ENCODE measurements around the gene BRAF.

DNA sequence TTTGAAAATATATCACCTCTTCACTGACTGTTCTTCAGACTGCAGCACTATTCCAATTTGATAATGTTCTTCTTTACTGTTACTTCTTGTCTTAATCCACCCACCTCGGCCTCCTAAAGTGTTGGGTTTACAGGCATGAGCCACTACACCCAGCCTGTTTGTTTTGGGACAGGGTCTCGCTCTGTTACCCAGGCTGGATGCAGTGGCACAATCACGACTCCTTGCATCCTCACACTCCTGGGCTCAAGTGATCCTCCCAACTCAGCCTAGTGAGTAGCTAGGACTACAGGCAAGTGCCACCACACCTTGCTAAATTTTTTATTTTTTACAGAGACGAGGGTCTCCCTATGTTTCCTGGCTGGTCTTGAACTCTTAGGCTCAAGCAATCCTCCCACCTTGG lies 150.4 kb downstream of the BRAF start:
- TF ChIP-seq CEBPB (IDR thresholded peaks at IDR 0.05) (no peak), RAD21 (IDR thresholded peaks at IDR 0.05; ENCODE audit: low read depth) (no peak), FOXM1 (IDR thresholded peaks at IDR 0.05; ENCODE audit: borderline replicate concordance, low read depth) (no peak), YY1 (IDR thresholded peaks at IDR 0.05; ENCODE audit: low read depth) (no peak), TAF1 (IDR thresholded peaks at IDR 0.05; ENCODE audit: low read depth) (no peak), ZBTB7A (IDR thresholded peaks at IDR 0.05; ENCODE audit: low read depth) (no peak), EP300 (IDR thresholded peaks at IDR 0.05; ENCODE audit: borderline replicate concordance) (no peak), CREB1 (IDR thresholded peaks at IDR 0.05; ENCODE audit: low read depth) (no peak), TEAD4 (IDR thresholded peaks at IDR 0.05) (no peak), NFIC (IDR thresholded peaks at IDR 0.05) (no peak)
- TF ChIP-seq, protein P1, sequence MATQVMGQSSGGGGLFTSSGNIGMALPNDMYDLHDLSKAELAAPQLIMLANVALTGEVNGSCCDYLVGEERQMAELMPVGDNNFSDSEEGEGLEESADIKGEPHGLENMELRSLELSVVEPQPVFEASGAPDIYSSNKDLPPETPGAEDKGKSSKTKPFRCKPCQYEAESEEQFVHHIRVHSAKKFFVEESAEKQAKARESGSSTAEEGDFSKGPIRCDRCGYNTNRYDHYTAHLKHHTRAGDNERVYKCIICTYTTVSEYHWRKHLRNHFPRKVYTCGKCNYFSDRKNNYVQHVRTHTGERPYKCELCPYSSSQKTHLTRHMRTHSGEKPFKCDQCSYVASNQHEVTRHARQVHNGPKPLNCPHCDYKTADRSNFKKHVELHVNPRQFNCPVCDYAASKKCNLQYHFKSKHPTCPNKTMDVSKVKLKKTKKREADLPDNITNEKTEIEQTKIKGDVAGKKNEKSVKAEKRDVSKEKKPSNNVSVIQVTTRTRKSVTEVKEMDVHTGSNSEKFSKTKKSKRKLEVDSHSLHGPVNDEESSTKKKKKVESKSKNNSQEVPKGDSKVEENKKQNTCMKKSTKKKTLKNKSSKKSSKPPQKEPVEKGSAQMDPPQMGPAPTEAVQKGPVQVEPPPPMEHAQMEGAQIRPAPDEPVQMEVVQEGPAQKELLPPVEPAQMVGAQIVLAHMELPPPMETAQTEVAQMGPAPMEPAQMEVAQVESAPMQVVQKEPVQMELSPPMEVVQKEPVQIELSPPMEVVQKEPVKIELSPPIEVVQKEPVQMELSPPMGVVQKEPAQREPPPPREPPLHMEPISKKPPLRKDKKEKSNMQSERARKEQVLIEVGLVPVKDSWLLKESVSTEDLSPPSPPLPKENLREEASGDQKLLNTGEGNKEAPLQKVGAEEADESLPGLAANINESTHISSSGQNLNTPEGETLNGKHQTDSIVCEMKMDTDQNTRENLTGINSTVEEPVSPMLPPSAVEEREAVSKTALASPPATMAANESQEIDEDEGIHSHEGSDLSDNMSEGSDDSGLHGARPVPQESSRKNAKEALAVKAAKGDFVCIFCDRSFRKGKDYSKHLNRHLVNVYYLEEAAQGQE (IDR thresholded peaks at IDR 0.05; ENCODE audit: low read depth): no peak
- TF ChIP-seq, protein P2, sequence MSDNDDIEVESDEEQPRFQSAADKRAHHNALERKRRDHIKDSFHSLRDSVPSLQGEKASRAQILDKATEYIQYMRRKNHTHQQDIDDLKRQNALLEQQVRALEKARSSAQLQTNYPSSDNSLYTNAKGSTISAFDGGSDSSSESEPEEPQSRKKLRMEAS (IDR thresholded peaks at IDR 0.05): no peak
- TF ChIP-seq, protein P3, sequence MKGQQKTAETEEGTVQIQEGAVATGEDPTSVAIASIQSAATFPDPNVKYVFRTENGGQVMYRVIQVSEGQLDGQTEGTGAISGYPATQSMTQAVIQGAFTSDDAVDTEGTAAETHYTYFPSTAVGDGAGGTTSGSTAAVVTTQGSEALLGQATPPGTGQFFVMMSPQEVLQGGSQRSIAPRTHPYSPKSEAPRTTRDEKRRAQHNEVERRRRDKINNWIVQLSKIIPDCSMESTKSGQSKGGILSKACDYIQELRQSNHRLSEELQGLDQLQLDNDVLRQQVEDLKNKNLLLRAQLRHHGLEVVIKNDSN (IDR thresholded peaks at IDR 0.05): no peak

All from Ishikawa (cell line).